Left cardiac atrium (tissue), 4 donors: ENCODE data around the gene LENEP. TPM values are rescaled to one million over a fixed set of nuclear protein-coding genes. Genes with fewer than 3 reads are reported as not detected.
"Not testable (repeated sequence)": the region's sequence is repeated elsewhere in the genome, so short reads cannot be mapped to it uniquely, and the experiment has no call there.

Experiments
- ATAC-seq, 2 donors: fragments of 200-7000 bp; cut with Tn5 transposase; one replicate each; pipeline ENCODE4 v1.9.1; 2020; ENCODE audit warnings: mild to moderate bottlenecking in 2 of 2, moderate library complexity in 2 of 2
- DNase-seq: peaks from one replicate; pipeline ENCODE4 v3.0.0-alpha.2; 2020
- intact Hi-C, 2 donors: fragments of 100-400 bp; cut with DNase I; formaldehyde crosslinking; loops; one replicate each; pipeline versions ENCODE4 v1.14.1 to v1.15.1; 2022 to 2023
- total RNA-seq, 2 donors: library from RNA; stranded (reverse); fragmentation: NEBNext Ultra II Directional; extraction: Animal tissue kit (Norgen Biotek cat#: 25700); gene quantifications; one replicate each; pipeline ENCODE4 v1.2.1, GENCODE V29; 2021
- donor health status: DM: no; HTN: yes; CAD: no.
- donor health status: DM: no; HTN: yes; CAD: no; lungs with severe emphysema.
- donor health status: DM: yes; HTN: yes; CAD: no.
- donor health status: Dilated cardiomyopathy.

Gene LENEP
- total RNA-seq, 2 donors from 2014 or later: not detected

- intact Hi-C loops: no loop called here
- ATAC-seq (no peak), DNase-seq (peak; percentile 85)
These were observed 20.7 kb upstream of the LENEP start for GRCh38 chr1:154972517-154973343.

GRCh38 chr1:154973344-154974101, 19.9 kb upstream of the LENEP start:
- ATAC-seq (peak; percentile 42 to 61), DNase-seq (peak; percentile 98)
- intact Hi-C loops: loop anchor here in 1 of 2 donors (2.0 kb wide), 1 partner anchor 27 kb away; no protein-coding TSS in a partner anchor

GRCh38 chr1:154974102-154974807, 19.1 kb upstream of the LENEP start, which contains the start of gene CKS1B:
CKS1B (plus strand) TSS chr1:154974681; CDS start chr1:154974746, 65 bp downstream.
- intact Hi-C loops: loop anchor here in 1 of 2 donors (2.0 kb wide), 1 partner anchor 27 kb away; no protein-coding TSS in a partner anchor
- peak; percentile 97 for DNase-seq
- peak; percentile 86 to 90 for ATAC-seq

- ATAC-seq (peak; percentile 63 to 66), DNase-seq (peak; percentile 96)
- intact Hi-C loops: loop anchor here in 1 of 2 donors (2.0 kb wide), 1 partner anchor 26 kb away; no protein-coding TSS in a partner anchor
These were observed 18.5 kb upstream of the LENEP start for GRCh38 chr1:154974808-154975408.

- intact Hi-C loops: loop anchor here in 1 of 2 donors (2.0 kb wide), 1 partner anchor 25 kb away; no protein-coding TSS in a partner anchor
- ATAC-seq (no peak), DNase-seq (peak; percentile 62)
These were observed 17.9 kb upstream of the LENEP start for GRCh38 chr1:154975409-154976059.

- ATAC-seq, DNase-seq, intact Hi-C loops: not testable (repeated sequence)
These were observed 15.6 kb upstream of the LENEP start for GRCh38 chr1:154977762-154978161.

GRCh38 chr1:154978360-154978759, 15.0 kb upstream of the LENEP start:
- intact Hi-C loops: no loop called here
- no peak for ATAC-seq
- DNase-seq: no peak

GRCh38 chr1:154982341-154982740, 11.0 kb upstream of the LENEP start:
- intact Hi-C loops: no loop called here
- no peak for ATAC-seq

GRCh38 chr1:154982897-154983648, 10.3 kb upstream of the LENEP start, which contains the start of gene FLAD1:
FLAD1 (plus strand) TSS chr1:154983344; CDS start chr1:154983695, 351 bp downstream.
- intact Hi-C loops: no loop called here
- ATAC-seq (peak; percentile 100), DNase-seq (peak; percentile 96)

More at GRCh38 chr1:154982341-154982740, 11.0 kb upstream of the LENEP start:
- no peak for DNase-seq

- intact Hi-C loops: no loop called here
- DNase-seq (no peak), ATAC-seq (no peak)
These were observed 9.5 kb upstream of the LENEP start for GRCh38 chr1:154983776-154984466.

- intact Hi-C loops, DNase-seq, ATAC-seq: not testable (repeated sequence)
These were observed 6.7 kb upstream of the LENEP start for GRCh38 chr1:154986736-154987135.

GRCh38 chr1:154987326-154987725, 6.1 kb upstream of the LENEP start:
- DNase-seq: no peak
- intact Hi-C loops: no loop called here
- no peak for ATAC-seq

- ATAC-seq (no peak), DNase-seq (no peak)
- intact Hi-C loops: no loop called here
These were observed 5.1 kb upstream of the LENEP start for GRCh38 chr1:154988058-154988954.

GRCh38 chr1:154989195-154989860, 4.1 kb upstream of the LENEP start:
- ATAC-seq (no peak), DNase-seq (no peak)
- intact Hi-C loops: no loop called here

- intact Hi-C loops: no loop called here
- no peak for DNase-seq
- ATAC-seq: no peak
These were observed 3.1 kb upstream of the LENEP start for GRCh38 chr1:154990276-154990675.
